Right lobe of liver (tissue), 6 donors: Measurements from ENCODE around the gene NUBP2. TPM values are rescaled to one million over a fixed set of nuclear protein-coding genes. Genes with fewer than 3 reads are reported as not detected.

Experiments
- ATAC-seq, 4 donors: fragments of 200-7000 bp; cut with Tn5 transposase; one replicate each; pipeline ENCODE4 v1.9.1; 2020; ENCODE audit warnings: mild to moderate bottlenecking in 4 of 4, moderate library complexity in 4 of 4
- DNase-seq, 3 donors: peaks; one replicate each; pipeline ENCODE4 v3.0.0-alpha.2; 2020
- H3K27ac ChIP-seq, 3 donors: fragments of 200-600 bp; one replicate each; pipeline ENCODE4 v1.8.0; 2022
- H3K27me3 ChIP-seq, 2 donors: fragments of 200-600 bp; one replicate each; pipeline ENCODE4 v1.8.0; 2022
- H3K36me3 ChIP-seq, 4 donors: fragments of 200-600 bp; sonication (generic) in 1 of 4; one replicate each; pipeline versions ENCODE4 v1.5.1 to v1.8.0; 2017 to 2022; ENCODE audit warnings: control low read depth in 1 of 4
- H3K4me1 ChIP-seq, 4 donors: fragments of 200-600 bp; sonication (generic) in 1 of 4; one replicate each; pipeline versions ENCODE4 v1.5.1 to v1.8.0; 2017 to 2022; ENCODE audit warnings: control low read depth in 1 of 4
- H3K4me3 ChIP-seq, 3 donors: fragments of 200-600 bp; one replicate each; pipeline ENCODE4 v1.8.0; 2022
- H3K9me3 ChIP-seq, 4 donors: fragments of 200-600 bp; sonication (generic) in 1 of 4; one replicate each; pipeline versions ENCODE4 v1.5.1 to v1.8.0; 2017 to 2022; ENCODE audit warnings: control low read depth in 1 of 4
- CTCF ChIP-seq, 4 donors: fragments of 200-600 bp in 3 of 4; fragments of 450-650 bp in 1 of 4; IDR thresholded peaks; one replicate each; pipeline versions ENCODE4 v1.5.1 to v1.8.0; 2016 to 2022; ENCODE audit warnings: antibody characterized with exemption in 4 of 4, mild to moderate bottlenecking in 2 of 4
- POLR2A ChIP-seq: fragments of 450-650 bp; IDR thresholded peaks from one replicate; pipeline ENCODE4 v1.6.1; 2017; ENCODE audit warnings: antibody characterized with exemption, mild to moderate bottlenecking
- WGBS: methylation state at CpG from one replicate; pipeline ENCODE4 v1.1.6; 2018; ENCODE audit warnings: low coverage, low lambda C conversion rate; ENCODE audit not compliant: insufficient coverage; ENCODE audit errors: missing lambda C conversion rate; 5-methylcytosine and 5-hydroxymethylcytosine counted together
- intact Hi-C, 2 donors: fragments of 100-400 bp; cut with DNase I; formaldehyde crosslinking; loops; one replicate each; pipeline versions ENCODE4 v1.11.2 to v1.14.1; 2022
- total RNA-seq, 6 experiments: library from RNA; depleted of rRNA in 2 of 6; stranded (reverse); fragments of >200 nt in 2 of 6; fragmentation: NEBNext Ultra II Directional in 3 of 6; extraction: Animal tissue kit (Norgen Biotek cat#: 25700) in 3 of 6; gene quantifications; one replicate each; pipeline versions ENCODE4 v1.1.0 to v1.2.4, GENCODE V29; 2016 to 2023
- donor health status: DM: no; HTN: yes; CAD: no.
- donor health status: DM: no; HTN: no; CAD: no.
- donor health status: DM: no; HTN: no; CAD: no.
- donor health status: DM: no; HTN: yes; CAD: no.
- donor health status: DM: no; HTN: yes; CAD: no.

The NUBP2 gene
- total RNA-seq, 6 experiments from 2014 or later = 21.1 to 90.3 (median 32.6) TPM

- H3K27me3 ChIP-seq = no peaks in the 10 kb centered on the region
- WGBS = no CpG with 5 or more reads among the region's 38 CpGs
- H3K4me3 ChIP-seq = no peak overlapping the region
- peaks cover 0 to 25% (median 9%) of the 10 kb centered on the region in 4 donors for H3K4me1 ChIP-seq
- TF ChIP-seq POLR2A (no peak), CTCF (IDR thresholded peaks at IDR 0.05) (no peak)
- H3K9me3 ChIP-seq = no peaks in the 10 kb centered on the region
- H3K36me3 ChIP-seq = peaks cover 0 to 14% (median 7%) of the 10 kb centered on the region in 4 donors
- DNase-seq (peak in 1 of 3 donors; percentile 20), ATAC-seq (no peak)
- no peak overlapping the region for H3K27ac ChIP-seq
- intact Hi-C loops = no loop called here
Observed at GRCh38 chr16:1788095-1788707, 5.4 kb downstream of the NUBP2 start.

- Histone ChIP-seq H3K9me3 (no peaks in the 10 kb centered on the region), H3K27ac (no peak overlapping the region), H3K4me3 (no peak overlapping the region), H3K4me1 (peaks cover 0 to 25% (median 9%) of the 10 kb centered on the region in 4 donors), H3K27me3 (no peaks in the 10 kb centered on the region), H3K36me3 (peaks cover 0 to 14% (median 7%) of the 10 kb centered on the region in 4 donors)
- TF ChIP-seq POLR2A (no peak), CTCF (IDR thresholded peaks at IDR 0.05) (no peak)
- intact Hi-C loops = no loop called here
- no CpG with 5 or more reads among the region's 19 CpGs for WGBS
- DNase-seq (no peak), ATAC-seq (no peak)
Observed at GRCh38 chr16:1788708-1789100, 5.9 kb downstream of the NUBP2 start.

- Histone ChIP-seq H3K27ac (no peak overlapping the region), H3K9me3 (no peaks in the 10 kb centered on the region), H3K4me1 (peaks cover 0 to 29% (median 6%) of the 10 kb centered on the region in 4 donors), H3K4me3 (no peak overlapping the region), H3K36me3 (peaks cover 0 to 14% (median 7%) of the 10 kb centered on the region in 4 donors), H3K27me3 (no peaks in the 10 kb centered on the region)
- intact Hi-C loops = no loop called here
- WGBS = 89% methylated on average over 3 of the region's 25 CpGs
- no peak for TF ChIP-seq POLR2A
- no peak for TF ChIP-seq CTCF (IDR thresholded peaks at IDR 0.05)
- ATAC-seq (no peak), DNase-seq (peak in 1 of 3 donors; percentile 48)
Observed at GRCh38 chr16:1789643-1790045, 6.9 kb downstream of the NUBP2 start.

GRCh38 chr16:1790261-1790610 is 7.5 kb downstream of the NUBP2 start:
- Histone ChIP-seq H3K9me3 (no peaks in the 10 kb centered on the region), H3K36me3 (peaks cover 0 to 14% (median 7%) of the 10 kb centered on the region in 4 donors), H3K4me3 (no peak overlapping the region), H3K27me3 (no peaks in the 10 kb centered on the region), H3K4me1 (peaks cover 0 to 35% (median 6%) of the 10 kb centered on the region in 4 donors), H3K27ac (no peak overlapping the region)
- TF ChIP-seq POLR2A = no peak
- TF ChIP-seq CTCF (IDR thresholded peaks at IDR 0.05) = no peak
- intact Hi-C loops = no loop called here
- DNase-seq (no peak), ATAC-seq (no peak)
- WGBS = 85% methylated on average over 13 of the region's 15 CpGs
